Retina (tissue), 1 donor: ENCODE measurements around the gene RRP9.

Experiments used
- DNase-seq: peaks from one replicate; pipeline ENCODE4 v3.0.0-alpha.2; 2016

Gene RRP9

GRCh38 chr3:51896607-51897305, 44.9 kb downstream of the RRP9 start:
- no peak for DNase-seq

GRCh38 chr3:51894939-51895338, 46.8 kb downstream of the RRP9 start:
- no peak for DNase-seq

GRCh38 chr3:51894391-51894790, 47.3 kb downstream of the RRP9 start:
- DNase-seq = no peak

- no peak for DNase-seq
Observed at GRCh38 chr3:51891242-51892039, 50.3 kb downstream of the RRP9 start.

GRCh38 chr3:51888463-51889105, 53.1 kb downstream of the RRP9 start:
- no peak for DNase-seq

GRCh38 chr3:51887620-51888019, 54.1 kb downstream of the RRP9 start:
- no peak for DNase-seq

GRCh38 chr3:51886447-51886846, 55.3 kb downstream of the RRP9 start:
- DNase-seq = no peak
